ENCODE results near the gene TTC39A. TPM values are rescaled to one million over a fixed set of nuclear protein-coding genes. Genes with fewer than 3 reads are reported as not detected.
"Not testable (repeated sequence)": the region's sequence is repeated elsewhere in the genome, so short reads cannot be mapped to it uniquely, and the experiment has no call there.

Gene TTC39A
- polyA plus RNA-seq, 3 donors, result 6.4 to 8.0 (median 7.7) TPM

DNA sequence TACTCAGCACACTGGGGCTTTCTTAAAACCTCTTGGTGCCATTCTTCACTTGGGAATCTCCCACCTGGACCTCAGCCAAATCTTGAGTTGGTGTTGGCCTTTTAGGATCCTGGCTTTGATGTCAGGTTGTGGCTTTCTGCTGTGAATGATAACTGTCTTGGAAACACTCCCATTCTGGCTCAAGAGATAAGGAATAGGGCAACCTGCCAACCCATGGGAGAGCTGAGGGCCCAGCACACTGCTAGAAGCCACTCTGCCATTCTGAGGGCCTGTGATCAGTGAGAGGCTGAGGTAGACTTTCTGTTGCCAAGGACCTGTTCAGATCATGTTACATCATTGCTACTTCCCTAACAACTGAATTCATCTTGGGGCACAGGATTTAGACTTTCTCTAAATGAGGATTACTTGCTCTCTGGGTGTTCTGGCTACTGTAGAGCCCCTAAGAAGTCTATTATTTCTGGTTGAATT lies 45.8 kb downstream of the TTC39A start:
- DNase-seq (ENCODE audit: extremely low read depth in 1 of 11, low read depth in 9 of 11, low spot score in 4 of 11), result no peak

DNA sequence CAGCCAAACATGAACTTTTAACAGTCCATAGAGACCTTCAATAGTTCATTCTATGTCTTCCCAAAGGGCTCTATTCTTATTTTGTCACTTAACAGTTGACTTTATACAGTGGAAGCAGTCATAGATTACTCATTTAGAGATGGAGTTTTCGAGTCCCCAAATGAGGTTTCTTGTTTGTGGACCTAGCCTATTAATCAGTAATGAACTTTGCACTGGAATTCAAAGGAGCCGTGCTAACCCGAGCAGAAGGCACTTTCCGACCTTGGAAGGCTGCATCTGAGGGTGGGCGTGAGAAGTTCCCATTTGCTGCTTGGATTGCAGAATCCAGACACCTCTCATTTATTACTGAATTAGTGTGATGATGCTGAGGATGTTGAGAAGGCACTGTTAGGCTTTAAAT lies 46.4 kb downstream of the TTC39A start:
- peak in 1 of 11 donors; percentile 36 for DNase-seq (ENCODE audit: extremely low read depth in 1 of 11, low read depth in 9 of 11, low spot score in 4 of 11)

DNA sequence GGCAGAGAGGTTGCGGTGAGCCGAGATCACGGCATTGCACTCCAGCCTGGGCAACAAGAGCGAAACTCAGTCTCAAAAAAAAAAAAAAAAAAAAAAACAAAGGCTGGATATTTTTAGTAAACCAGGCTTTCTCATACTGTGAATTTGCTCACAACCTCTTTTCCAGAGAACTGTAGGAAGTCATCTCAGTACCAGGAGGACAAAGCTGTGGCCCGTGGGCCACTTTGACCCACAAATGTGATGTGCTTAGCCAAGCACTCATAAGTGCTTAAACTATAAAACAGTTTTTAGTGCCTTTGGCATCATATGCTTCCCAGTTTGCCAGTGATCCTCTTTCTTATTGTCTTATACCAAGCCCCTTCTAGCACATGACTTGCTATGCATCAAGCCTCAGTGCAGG lies 47.8 kb downstream of the TTC39A start:
- no peak for DNase-seq (ENCODE audit: extremely low read depth in 1 of 11, low read depth in 9 of 11, low spot score in 4 of 11)

DNA sequence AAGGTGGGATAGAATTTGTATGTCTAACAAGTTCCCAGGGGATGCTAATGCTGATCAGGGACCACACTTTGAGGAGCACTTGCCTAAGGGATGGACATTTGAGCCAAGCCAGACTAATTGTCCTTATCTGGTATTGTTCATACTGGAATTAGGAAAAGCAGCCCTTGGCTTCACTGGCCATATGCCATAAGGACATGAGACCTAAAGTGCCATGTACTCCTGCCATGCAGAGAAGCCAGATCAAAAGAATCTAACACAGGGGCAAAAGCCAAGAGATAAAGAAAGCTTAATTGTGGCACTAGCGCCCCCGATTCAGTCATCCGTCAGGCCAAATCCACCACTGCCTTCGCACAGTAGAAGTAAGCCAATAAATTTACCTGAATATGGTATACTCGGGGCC lies 48.6 kb downstream of the TTC39A start:
- DNase-seq (ENCODE audit: extremely low read depth in 1 of 11, low read depth in 9 of 11, low spot score in 4 of 11), result no peak

DNA sequence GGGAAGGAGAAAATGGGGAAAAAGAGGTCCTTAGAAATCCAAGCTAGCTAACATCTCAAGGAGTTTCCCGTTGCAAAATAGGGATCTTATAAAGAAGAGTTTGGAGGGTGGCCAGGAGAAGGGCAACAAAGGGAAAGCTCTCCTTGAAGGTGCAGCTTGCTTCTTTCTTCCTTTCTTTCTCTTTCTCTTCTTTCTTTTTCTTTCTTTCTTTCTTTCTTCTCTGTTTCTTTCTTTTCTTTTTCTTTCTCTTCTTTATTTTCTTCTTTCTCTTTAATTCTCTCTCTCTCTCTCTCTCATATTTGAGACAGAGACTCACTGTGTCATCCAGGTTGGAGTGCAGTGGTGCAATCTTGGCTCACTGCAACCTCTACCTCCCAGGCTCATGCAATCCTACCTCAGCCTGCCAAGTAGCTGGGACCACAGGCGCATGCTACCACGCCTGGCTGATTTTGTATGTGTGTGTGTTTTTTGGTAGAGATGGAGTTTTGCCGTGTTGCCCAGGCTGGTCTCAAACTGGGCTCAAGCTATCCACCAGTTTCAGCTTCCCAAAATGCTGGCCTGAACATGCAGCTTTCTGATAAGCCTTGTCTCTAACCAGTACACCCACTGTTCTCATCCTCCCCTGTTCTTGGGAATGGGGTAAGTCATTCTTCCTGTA lies 49.9 kb downstream of the TTC39A start:
- no peak for DNase-seq (ENCODE audit: extremely low read depth in 1 of 11, low read depth in 9 of 11, low spot score in 4 of 11)

DNA sequence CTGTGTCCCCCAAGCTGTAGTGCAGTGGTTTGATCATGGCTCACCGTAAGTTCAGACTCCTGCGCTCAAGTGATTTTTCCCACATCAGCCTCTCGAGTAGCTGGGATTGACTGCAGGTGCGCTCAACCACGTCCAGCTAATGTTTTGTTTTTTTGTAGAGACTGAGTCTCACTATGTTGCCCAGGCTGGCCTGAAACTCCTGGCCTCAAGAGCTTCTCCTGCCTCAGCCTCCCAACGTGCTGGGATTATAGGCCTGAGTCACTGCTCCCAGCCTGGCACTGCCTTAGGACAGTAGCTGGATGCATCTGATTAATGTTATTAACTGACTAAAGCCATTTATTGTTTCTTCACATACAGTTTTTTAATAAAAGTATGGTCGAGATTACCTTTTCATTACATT lies 54.1 kb downstream of the TTC39A start:
- no peak for DNase-seq (ENCODE audit: extremely low read depth in 1 of 11, low read depth in 9 of 11, low spot score in 4 of 11)

DNA sequence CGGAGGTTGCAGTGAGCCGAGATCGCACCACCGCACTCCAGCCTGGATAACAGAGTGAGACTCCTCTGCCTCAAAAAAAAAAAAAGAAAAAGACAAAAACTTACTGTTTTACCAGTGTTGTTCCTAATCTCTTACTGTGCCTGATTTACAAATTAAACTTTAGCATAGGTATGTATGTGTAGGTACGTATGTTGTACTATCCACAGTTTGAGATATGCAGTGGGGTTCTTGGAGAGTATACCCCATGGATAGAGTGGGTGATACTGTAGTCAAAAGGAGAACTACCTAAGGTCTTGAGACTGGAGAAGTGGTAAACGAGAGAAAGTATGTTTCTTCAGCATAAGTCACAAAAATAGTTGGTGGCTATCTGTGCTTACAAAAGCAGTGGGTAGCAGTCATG lies 55.7 kb downstream of the TTC39A start:
- no peak for DNase-seq (ENCODE audit: extremely low read depth in 1 of 11, low read depth in 9 of 11, low spot score in 4 of 11)

DNA sequence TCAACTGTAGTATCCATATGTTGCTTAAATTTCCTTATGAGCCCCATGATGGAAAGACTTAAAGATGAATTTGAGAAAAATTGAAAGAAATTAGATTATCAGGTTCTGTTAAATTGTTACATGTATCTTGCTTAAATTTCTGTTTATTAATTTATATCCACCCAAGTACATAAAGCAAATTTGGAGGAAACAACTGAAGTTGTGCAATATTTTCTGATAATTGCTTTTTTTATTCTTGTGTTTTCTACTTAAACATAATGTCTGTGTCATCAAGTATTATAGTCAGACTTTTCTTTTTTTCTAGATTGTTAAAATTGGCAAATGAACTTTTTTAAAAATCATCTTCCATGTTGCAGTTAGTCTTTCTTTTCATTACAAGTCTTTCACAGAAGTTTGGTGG lies 57.4 kb downstream of the TTC39A start:
- no peak for DNase-seq (ENCODE audit: extremely low read depth in 1 of 11, low read depth in 9 of 11, low spot score in 4 of 11)

DNA sequence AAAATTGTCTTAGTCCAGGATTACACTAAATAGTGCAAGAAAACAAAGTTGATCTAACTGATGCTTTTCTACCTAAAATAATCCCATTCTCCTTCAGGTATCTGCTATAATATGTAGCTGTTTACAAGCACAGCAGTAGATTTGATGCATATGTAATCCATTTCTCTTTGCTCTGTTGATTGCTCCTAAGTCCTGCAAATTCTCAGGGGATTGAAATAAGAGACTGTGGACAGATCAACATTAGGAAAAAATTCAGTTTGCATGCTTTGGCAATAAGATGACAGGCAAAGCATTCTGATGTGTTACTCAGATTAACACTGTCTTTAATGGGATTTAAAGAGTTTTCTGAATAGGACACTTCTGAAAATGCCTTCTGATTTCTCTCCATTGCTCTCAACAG lies 59.6 kb downstream of the TTC39A start:
- no peak for DNase-seq (ENCODE audit: extremely low read depth in 1 of 11, low read depth in 9 of 11, low spot score in 4 of 11)

DNA sequence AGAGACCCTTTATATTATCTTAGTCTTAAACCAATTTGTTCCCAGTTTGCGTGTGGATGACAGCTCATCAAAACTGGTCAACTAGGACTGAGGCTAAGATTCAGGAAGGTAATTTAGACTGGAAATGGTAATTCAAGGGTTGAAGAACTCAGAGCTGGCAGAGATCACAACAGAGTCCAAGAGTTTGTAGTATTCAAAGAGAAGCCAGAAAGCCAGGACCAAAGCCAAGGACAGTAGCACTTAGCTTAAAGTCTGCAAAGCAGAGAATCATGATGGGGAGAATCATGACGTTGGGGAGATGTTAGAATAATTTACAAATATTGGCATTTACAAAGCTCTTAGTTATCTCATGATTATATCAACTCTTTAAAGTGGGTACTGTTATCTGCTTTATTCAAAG lies 61.7 kb downstream of the TTC39A start:
- no peak for DNase-seq (ENCODE audit: extremely low read depth in 1 of 11, low read depth in 9 of 11, low spot score in 4 of 11)

DNA sequence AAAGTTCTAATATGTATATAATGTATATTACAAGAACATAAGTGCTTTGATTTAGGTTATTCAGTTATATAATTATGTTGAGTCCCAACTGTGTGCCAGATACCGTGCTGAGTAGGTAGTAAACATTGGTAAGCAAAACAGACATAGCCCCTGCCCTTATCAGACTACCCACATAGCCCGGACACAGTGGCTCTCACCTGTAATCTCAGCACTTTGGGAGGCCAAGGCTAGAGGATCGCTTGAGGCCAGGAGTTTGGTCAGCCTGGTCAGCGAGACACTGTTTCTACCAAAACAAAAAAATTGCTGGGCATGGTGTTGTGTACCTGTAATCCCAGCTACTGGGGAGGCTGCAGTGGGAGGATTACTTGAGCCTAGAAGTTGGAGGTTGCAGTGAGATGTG lies 63.6 kb downstream of the TTC39A start:
- DNase-seq (ENCODE audit: extremely low read depth in 1 of 11, low read depth in 9 of 11, low spot score in 4 of 11), result no peak

DNA sequence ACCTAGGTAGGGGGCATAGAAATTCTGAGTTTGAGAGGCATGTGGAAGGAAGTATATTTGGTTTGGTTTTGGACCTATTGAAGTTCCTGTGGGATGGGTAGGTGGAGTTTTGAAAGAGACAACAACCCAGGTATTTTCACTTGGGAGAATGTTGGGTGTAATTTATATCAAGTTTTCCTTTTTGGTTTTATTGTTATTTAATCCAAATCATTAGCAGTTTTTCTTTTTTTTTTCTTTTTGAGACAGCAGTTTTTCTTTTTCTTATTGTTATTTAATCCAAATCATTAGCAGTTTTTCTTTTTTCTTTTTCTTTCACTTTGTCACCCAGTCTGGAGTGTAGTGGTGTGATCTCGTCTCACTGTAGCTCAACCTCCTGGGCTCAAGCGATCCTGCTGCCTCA lies 64.2 kb downstream of the TTC39A start:
- no peak for DNase-seq (ENCODE audit: extremely low read depth in 1 of 11, low read depth in 9 of 11, low spot score in 4 of 11)

DNA sequence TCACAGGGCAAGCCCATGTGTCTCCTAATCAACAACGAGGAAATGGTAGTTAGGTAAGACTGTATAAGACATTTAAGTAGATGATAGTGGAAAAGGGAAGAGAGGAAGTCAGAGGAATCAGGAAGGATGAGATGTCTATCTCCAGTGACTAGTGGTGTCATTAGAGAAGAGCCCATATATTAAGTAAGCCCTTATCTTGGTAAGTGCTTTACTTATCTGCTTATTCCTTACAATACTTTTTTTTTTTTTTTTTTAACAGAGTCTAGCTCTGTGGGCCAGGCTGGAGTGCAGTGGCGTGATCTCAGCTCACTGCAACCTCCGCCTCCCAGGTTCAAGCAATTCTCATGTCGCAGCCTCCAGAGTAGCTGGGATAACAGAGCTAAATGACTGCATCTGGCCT lies 64.7 kb downstream of the TTC39A start:
- DNase-seq (ENCODE audit: extremely low read depth in 1 of 11, low read depth in 9 of 11, low spot score in 4 of 11), result no peak

DNA sequence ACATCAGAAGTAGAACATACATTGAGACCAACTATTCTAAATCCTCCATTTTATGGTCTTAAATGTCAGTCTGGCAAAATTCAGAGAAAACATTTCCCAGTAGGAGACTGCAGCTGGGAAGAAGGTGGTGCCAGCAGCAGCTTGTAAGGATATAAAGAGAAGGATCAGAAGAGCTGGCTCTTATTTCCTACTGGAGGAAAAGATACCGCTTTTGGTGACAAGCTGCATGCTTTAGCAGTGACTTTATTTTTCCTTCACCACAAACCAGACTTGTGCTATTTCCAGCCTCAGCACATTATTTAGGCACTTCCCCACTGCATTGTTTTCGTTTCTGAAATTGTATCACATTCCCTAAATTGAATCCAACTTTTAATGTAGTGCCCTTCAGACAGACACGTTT lies 65.9 kb downstream of the TTC39A start:
- DNase-seq (ENCODE audit: extremely low read depth in 1 of 11, low read depth in 9 of 11, low spot score in 4 of 11), result no peak

DNA sequence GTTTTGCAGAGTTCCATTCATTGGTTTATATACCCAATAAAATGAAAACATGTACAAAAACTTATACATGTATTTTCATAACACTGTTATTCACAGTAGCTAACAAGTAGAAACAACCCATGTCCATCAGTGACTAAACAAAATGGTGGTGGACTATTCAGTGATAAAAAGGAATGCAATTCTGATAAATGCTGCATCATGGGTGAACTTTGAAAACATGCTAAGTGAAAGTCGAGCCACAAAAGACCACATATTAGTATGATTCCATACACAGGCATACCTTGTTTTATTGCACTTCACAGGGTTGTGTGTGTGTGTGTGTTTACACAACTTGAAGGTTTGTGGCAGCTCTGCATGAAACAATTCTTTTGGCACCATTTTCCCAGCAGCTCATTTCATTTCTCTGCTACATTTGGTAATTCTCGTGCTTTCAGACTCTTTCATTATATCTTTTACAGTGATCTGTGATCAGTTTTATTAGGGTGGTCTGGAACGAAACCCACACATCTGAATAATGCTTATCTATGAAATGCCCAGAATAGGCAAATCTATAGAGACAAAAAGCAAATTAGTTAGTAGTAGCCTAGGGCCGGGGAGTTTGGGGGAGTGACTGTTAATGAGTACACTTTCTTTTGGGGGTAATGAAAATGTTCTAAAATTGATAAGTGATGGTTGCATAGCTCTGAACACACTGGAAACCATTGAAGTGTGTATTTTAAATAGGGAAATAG lies 67.0 kb downstream of the TTC39A start:
- no peak for DNase-seq (ENCODE audit: extremely low read depth in 1 of 11, low read depth in 9 of 11, low spot score in 4 of 11)

DNA sequence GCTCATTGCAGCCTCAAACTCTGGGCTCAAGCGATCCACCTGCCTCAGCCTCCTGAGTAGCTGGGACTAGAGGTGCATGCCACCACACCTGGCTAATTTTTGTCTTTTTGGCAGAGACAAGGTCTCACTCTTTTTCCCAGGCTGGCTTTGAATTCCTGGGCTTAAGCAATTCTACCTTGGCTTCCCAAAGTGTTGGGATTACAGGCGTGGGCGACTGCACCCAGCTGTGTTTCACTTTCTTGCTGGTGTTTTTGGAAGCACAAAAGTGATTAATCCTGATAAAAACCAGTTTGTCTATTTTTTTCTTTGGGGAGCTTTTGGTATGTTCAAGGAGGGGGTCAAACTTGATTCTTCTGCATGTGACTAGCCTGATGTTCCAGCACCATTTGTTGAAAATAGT lies 75.0 kb downstream of the TTC39A start:
- DNase-seq (ENCODE audit: extremely low read depth in 1 of 11, low read depth in 9 of 11, low spot score in 4 of 11), result no peak

DNA sequence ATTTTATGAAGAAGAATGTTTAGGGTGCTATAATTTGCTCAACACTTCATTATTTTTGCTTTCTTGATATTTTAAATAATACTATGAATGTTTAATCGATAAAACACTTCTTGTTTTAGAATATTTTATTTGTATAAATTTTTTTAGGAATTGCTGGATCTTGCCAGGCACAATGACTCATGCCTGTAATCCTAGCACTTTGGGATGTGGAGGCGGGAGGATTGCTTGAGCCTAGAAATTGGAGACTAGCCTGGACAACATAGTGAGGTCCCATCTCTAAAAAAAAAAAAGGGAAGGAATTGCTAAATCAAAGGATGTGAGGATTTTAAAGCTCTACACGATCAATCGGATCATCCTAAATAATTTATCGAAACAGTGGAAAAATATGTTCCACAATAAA lies 76.7 kb downstream of the TTC39A start:
- DNase-seq (ENCODE audit: extremely low read depth in 1 of 11, low read depth in 9 of 11, low spot score in 4 of 11), result no peak

DNA sequence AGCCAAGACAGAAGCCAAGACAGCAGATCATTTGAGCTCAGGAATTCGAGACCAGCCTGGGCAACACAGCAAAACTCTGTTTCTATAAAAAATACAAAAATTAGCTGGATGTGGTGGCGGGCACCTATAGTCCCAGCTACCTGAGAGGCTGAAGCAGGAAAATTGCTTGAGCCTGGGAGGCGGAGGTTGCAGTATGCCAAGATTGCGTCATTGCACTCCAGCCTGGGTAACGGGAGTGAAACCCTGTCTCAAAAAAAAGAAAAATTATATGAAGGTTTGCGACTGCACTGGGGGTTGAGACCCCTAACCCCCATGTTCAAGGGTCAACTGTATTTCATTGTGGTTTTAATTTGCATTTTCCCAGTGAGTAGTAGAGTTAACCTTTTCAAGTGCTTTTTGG lies 78.0 kb downstream of the TTC39A start:
- DNase-seq (ENCODE audit: extremely low read depth in 1 of 11, low read depth in 9 of 11, low spot score in 4 of 11), result no peak

DNA sequence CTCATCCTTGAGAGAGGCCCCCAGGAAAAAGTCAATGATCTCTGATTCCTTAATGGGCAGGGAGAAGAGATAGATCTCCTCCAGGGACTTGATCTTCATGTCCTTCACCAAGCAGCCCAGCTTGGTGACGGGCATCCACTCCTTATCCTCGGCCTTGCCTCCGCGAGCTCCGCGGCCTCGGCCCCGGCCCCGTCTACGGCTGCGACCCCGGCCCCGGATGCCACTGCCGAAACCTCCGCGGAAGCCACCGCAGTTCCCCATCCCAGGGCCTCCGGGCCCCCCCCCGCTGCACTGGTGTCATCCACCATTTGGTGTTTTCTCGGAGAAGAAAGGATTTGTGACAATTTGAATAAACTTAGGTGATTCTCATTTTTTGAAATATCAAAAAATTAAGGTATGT lies 79.2 kb downstream of the TTC39A start:
- DNase-seq (ENCODE audit: extremely low read depth in 1 of 11, low read depth in 9 of 11, low spot score in 4 of 11), result not testable (repeated sequence)

DNA sequence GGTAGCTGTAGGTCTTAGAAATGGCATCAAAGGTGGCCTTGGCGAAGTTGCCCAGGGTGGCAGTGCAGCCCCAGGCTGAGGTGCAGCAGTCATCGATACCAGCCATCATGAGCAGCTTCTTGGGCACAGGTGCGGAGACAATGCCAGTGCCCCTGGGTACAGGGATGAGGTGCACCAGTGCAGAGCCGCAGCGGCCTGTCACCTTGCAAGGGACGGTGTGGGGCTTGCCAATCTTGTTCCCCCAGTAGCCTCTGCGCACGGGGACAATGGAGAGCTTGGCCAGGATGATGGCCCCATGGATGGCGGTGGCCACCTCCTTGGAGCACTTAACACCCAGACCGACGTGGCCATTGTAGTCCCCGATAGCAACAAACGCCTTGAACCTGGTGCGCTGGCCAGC lies 79.6 kb downstream of the TTC39A start:
- not testable (repeated sequence) for DNase-seq (ENCODE audit: extremely low read depth in 1 of 11, low read depth in 9 of 11, low spot score in 4 of 11)

DNA sequence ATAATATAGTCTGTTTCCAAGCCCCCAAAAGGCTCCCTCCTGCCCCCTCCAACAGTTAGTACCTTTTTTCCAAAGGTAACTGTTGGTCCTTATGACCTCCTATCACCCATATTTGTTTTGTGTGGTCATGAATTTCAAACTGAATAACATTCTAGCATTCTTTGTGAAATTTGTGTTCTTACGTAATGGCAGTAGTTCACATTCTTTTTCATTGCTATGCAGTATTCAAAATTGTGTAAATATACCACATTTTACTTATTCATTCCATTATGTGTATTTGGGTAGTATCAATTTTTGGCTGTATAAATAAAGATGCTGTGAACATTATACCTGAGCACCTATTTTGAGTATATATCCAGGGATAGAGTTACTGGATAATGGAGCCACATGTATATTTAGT lies 80.9 kb downstream of the TTC39A start:
- DNase-seq (ENCODE audit: extremely low read depth in 1 of 11, low read depth in 9 of 11, low spot score in 4 of 11), result no peak
